HepG2 (cell line): Measurements from ENCODE around the gene ARIH2. TPM values are rescaled to one million over a fixed set of nuclear protein-coding genes. Genes with fewer than 3 reads are reported as not detected.

ENCODE experiments used
- ATAC-seq: fragments of 200-7000 bp; cut with Tn5 transposase; 3 replicates; pipeline ENCODE4 v1.9.1; 2020; ENCODE audit warnings: mild to moderate bottlenecking, moderate library complexity
- BruUV-seq: library from RNA; stranded (reverse); fragments of 400-500 nt; replicated peaks from 2 replicates; lab custom pipeline; 2021; lab: Mats Ljungman, UMichigan
- CTCF ChIA-PET: fragments of 300-600 bp; formaldehyde crosslinking; extraction: SDS; loops from one replicate; lab custom pipeline; 2021; ENCODE audit warnings: low total read pairs, inconsistent platforms, low intra/inter-chr PET ratio; lab: Yijun Ruan, JAX
- POLR2A ChIA-PET: fragments of 350-600 bp; sonication (Branson Sonifier 250); formaldehyde crosslinking; loops from one replicate; lab custom pipeline; 2020; ENCODE audit warnings: antibody characterized with exemption, inconsistent platforms; lab: Yijun Ruan, JAX
- DNase-seq: peaks from one replicate; pipeline ENCODE4 v3.0.0-alpha.2; 2015; ENCODE audit warnings: low spot score
- FAIRE-seq: peaks from 3 replicates; lab custom pipeline; 2011; peaks lifted over from hg19 to GRCh38; lab: Jason Lieb, UNC
- H2AFZ ChIP-seq: one replicate; pipeline ENCODE4 v1.6.1; 2011; ENCODE audit warnings: low read length, inconsistent platforms
- H3K27ac ChIP-seq: fragments of 300-600 bp; 3 replicates; pipeline ENCODE4 v1.8.0; 2011; ENCODE audit warnings: mixed run types, mild to moderate bottlenecking, mixed read lengths, low read length, inconsistent platforms; ENCODE audit not compliant: insufficient read depth; ENCODE audit errors: extremely low read length
- H3K27me3 ChIP-seq, 2 experiments: fragments of 200-600 bp in 1 of 2; 2 replicates in 1 of 2; 3 replicates in 1 of 2; pipeline versions ENCODE4 v1.6.0 to v1.8.0; 2011; ENCODE audit warnings: low read length in 2 of 2, mild to moderate bottlenecking in 2 of 2, moderate library complexity in 2 of 2, inconsistent platforms in 1 of 2; ENCODE audit not compliant: insufficient read depth in 2 of 2, control insufficient read depth in 1 of 2
- H3K36me3 ChIP-seq, 2 experiments: fragments of 200-600 bp in 1 of 2; replicated peaks in 1 of 2; 2 replicates in 1 of 2; 3 replicates in 1 of 2; pipeline versions ENCODE4 v1.5.1 to v1.8.0; 2011; ENCODE audit warnings: low read length in 2 of 2, inconsistent platforms in 1 of 2; ENCODE audit not compliant: insufficient read depth in 2 of 2, control insufficient read depth in 1 of 2
- H3K4me1 ChIP-seq: 2 replicates; pipeline ENCODE4 v1.5.1; 2012; ENCODE audit warnings: low read length, inconsistent platforms; ENCODE audit not compliant: insufficient read depth
- H3K4me2 ChIP-seq: 2 replicates; pipeline ENCODE4 v1.6.0; 2011; ENCODE audit warnings: low read depth, low read length, inconsistent platforms
- H3K4me3 ChIP-seq, 3 experiments: fragments of 200-600 bp in 1 of 3; sonication (generic), shearing (Covaris generic) in 1 of 3; replicated peaks in 1 of 3; 2 replicates each; pipeline ENCODE4 v1.5.1; 2011 to 2016; ENCODE audit warnings: low read length in 3 of 3, inconsistent platforms in 2 of 3, low read depth in 2 of 3, mild to moderate bottlenecking in 2 of 3, control low read depth in 1 of 3, mixed read lengths in 1 of 3; ENCODE audit not compliant: insufficient read depth in 1 of 3
- H3K79me2 ChIP-seq: one replicate; pipeline ENCODE4 v1.6.1; 2011; ENCODE audit warnings: low read length, inconsistent platforms; ENCODE audit not compliant: insufficient read depth
- H3K9ac ChIP-seq: 2 replicates; pipeline ENCODE4 v1.6.0; 2011; ENCODE audit warnings: mild to moderate bottlenecking, low read depth, low read length, inconsistent platforms; ENCODE audit not compliant: insufficient read depth
- H3K9me3 ChIP-seq: 2 replicates; pipeline ENCODE4 v1.5.1; 2012; ENCODE audit warnings: mild to moderate bottlenecking, low read length
- H4K20me1 ChIP-seq: 2 replicates; pipeline ENCODE4 v1.6.0; 2011; ENCODE audit warnings: inconsistent platforms, mild to moderate bottlenecking, low read length, moderate library complexity; ENCODE audit not compliant: insufficient read depth
- CREB1 ChIP-seq, 2 experiments: fragments of 450-650 bp in 1 of 2; IDR thresholded peaks; 2 replicates each; pipeline ENCODE4 v1.6.1; 2016 to 2017; ENCODE audit warnings: control low read depth in 1 of 2, mild to moderate bottlenecking in 1 of 2, missing compliant biosample characterization in 1 of 2, missing genetic modification characterization in 1 of 2
- DR1 ChIP-seq: sonication (generic); formaldehyde crosslinking; IDR thresholded peaks from 2 replicates; pipeline ENCODE4 v1.8.0; 2021; ENCODE audit warnings: mild to moderate bottlenecking, missing genetic modification reagents, inconsistent platforms
- ELF3 ChIP-seq: IDR thresholded peaks from 2 replicates; pipeline ENCODE4 v1.6.1; 2016; ENCODE audit warnings: missing genetic modification reagents, missing compliant biosample characterization
- FOXA3 ChIP-seq: IDR thresholded peaks from 2 replicates; pipeline ENCODE4 v1.6.1; 2016; ENCODE audit warnings: missing genetic modification reagents, missing compliant biosample characterization
- NCOA5 ChIP-seq: sonication (generic); formaldehyde crosslinking; IDR thresholded peaks from 2 replicates; pipeline ENCODE4 v1.4.0; 2020; ENCODE audit warnings: missing genetic modification reagents
- POGK ChIP-seq: sonication (generic); formaldehyde crosslinking; conservative IDR thresholded peaks from 2 replicates; pipeline ENCODE4 v1.8.0; 2022; ENCODE audit warnings: mild to moderate bottlenecking, moderate library complexity, missing genetic modification reagents
- POLR2A ChIP-seq, 2 experiments: IDR thresholded peaks; 2 replicates each; pipeline ENCODE4 v1.6.1; 2011; ENCODE audit warnings: low read depth in 2 of 2, low read length in 2 of 2, mild to moderate bottlenecking in 1 of 2, moderate library complexity in 1 of 2; ENCODE audit not compliant: insufficient read depth in 1 of 2
- TOE1 ChIP-seq: sonication (generic); formaldehyde crosslinking; IDR thresholded peaks from 2 replicates; pipeline ENCODE4 v1.4.0; 2020; ENCODE audit warnings: mild to moderate bottlenecking, missing genetic modification reagents
- ZNF101 ChIP-seq: sonication (generic); formaldehyde crosslinking; IDR thresholded peaks from 2 replicates; pipeline ENCODE4 v1.4.0; 2020; ENCODE audit warnings: mild to moderate bottlenecking, low read depth, missing genetic modification reagents, borderline replicate concordance
- ZNF180 ChIP-seq: sonication (generic); formaldehyde crosslinking; IDR thresholded peaks from 2 replicates; pipeline ENCODE4 v1.4.0; 2020; ENCODE audit warnings: low read depth, missing genetic modification reagents, borderline replicate concordance
- ZNF232 ChIP-seq: sonication (generic); formaldehyde crosslinking; IDR thresholded peaks from 2 replicates; pipeline ENCODE4 v1.4.0; 2020; ENCODE audit warnings: missing genetic modification reagents, borderline replicate concordance
- ZNF256 ChIP-seq: sonication (generic); formaldehyde crosslinking; conservative IDR thresholded peaks from 2 replicates; pipeline ENCODE4 v1.4.0; 2020; ENCODE audit warnings: missing genetic modification reagents
- ZNF784 ChIP-seq: sonication (generic); formaldehyde crosslinking; IDR thresholded peaks from 2 replicates; pipeline ENCODE4 v1.5.1; 2020; ENCODE audit warnings: missing genetic modification reagents, mild to moderate bottlenecking, borderline replicate concordance
- WGBS: methylation state at CpG from one replicate; pipeline ENCODE4 v1.1.6; 2017; ENCODE audit warnings: low lambda C conversion rate; 5-methylcytosine and 5-hydroxymethylcytosine counted together
- in situ Hi-C: cut with HindIII; loops from 2 replicates; pipeline ENCODE4 v1.10.0; 2017; ENCODE audit warnings: low pct_unique_long_range_greater_than_20kb; ENCODE audit not compliant: extremely low pct_ligation_motif_present
- intact Hi-C: fragments of 100-400 bp; cut with micrococcal nuclease; formaldehyde crosslinking; loops from one replicate; pipeline ENCODE4 v1.10.0; 2022; ENCODE audit not compliant: unreplicated experiment
- polyA plus RNA-seq, 8 experiments: library from polyadenylated mRNA; depleted of rRNA in 3 of 8; stranded (reverse) in 7 of 8; unstranded in 1 of 8; fragments of >200 nt; fragmentation: Illumina TruSeq in 4 of 8; extraction: Trizol in 4 of 8; gene quantifications; 2 replicates each; pipeline versions ENCODE4 v1.2.1 to v1.2.3, GENCODE V29; 2011 to 2016; ENCODE audit warnings: low read depth in 4 of 8, missing spikeins in 1 of 8, mixed read lengths in 1 of 8; ENCODE audit not compliant: insufficient read depth in 1 of 8
- total RNA-seq, 5 experiments: library from RNA; depleted of rRNA; stranded (reverse); fragments of >200 nt; fragmentation: Illumina TruSeq; extraction: Trizol; gene quantifications; 2 replicates each; pipeline ENCODE4 v1.2.3, GENCODE V29; 2016; ENCODE audit warnings: low read depth in 1 of 5

Gene ARIH2
- total and polyA plus RNA-seq, 2 of the 13 experiments (the other 11 are each of a cell fraction or from before 2014, with no cell fraction given), result 64.8 to 83.3 TPM

GRCh38 chr3:48970586-48970985 is 51.9 kb downstream of the ARIH2 start (continued):
- TF ChIP-seq FOXA3 (CRISPR knock-in tag) (no peak), CREB1 (IDR thresholded peaks at IDR 0.05) (no peak), CREB1 (CRISPR knock-in tag; IDR thresholded peaks at IDR 0.05) (no peak), TOE1 (CRISPR knock-in tag) (no peak), POGK (no peak), ZNF101 (CRISPR knock-in tag) (no peak), DR1 (CRISPR knock-in tag) (no peak), POLR2A (IDR thresholded peaks at IDR 0.05; ENCODE audit: insufficient read depth in 1 of 2, low read depth in 2 of 2, low read length in 2 of 2) (no peak)

- in situ Hi-C loops, result no loop called here
Measured at GRCh38 chr3:48974076-48974864, 55.6 kb downstream of the ARIH2 start.

More at GRCh38 chr3:48974076-48974864, 55.6 kb downstream of the ARIH2 start:
- Histone ChIP-seq H3K4me1 (no peaks in the 10 kb centered on the region), H3K79me2 (no peaks in the 10 kb centered on the region), H3K9me3 (no peaks in the 10 kb centered on the region), H3K27ac (no peak overlapping the region), H2AFZ (no peak overlapping the region), H3K36me3 (peaks cover 33 to 81% of the 10 kb centered on the region in 2 experiments), H3K4me3 (no peak overlapping the region), H3K27me3 (no peaks in the 10 kb centered on the region), H4K20me1 (no peaks in the 10 kb centered on the region), H3K4me2 (no peak overlapping the region), H3K9ac (no peak overlapping the region)
- no TSS peak for BruUV-seq
- intact Hi-C loops, result no loop called here
- DNase-seq (no peak), ATAC-seq (no peak), FAIRE-seq (no peak)
- TF ChIP-seq ZNF784 (CRISPR knock-in tag) (no peak), ZNF232 (CRISPR knock-in tag) (no peak), ELF3 (CRISPR knock-in tag) (no peak), ZNF180 (CRISPR knock-in tag) (no peak), NCOA5 (CRISPR knock-in tag) (no peak), ZNF256 (CRISPR knock-in tag) (no peak)
- WGBS, result 97% methylated on average over 9 of the region's 10 CpGs
- CTCF ChIA-PET, result no interaction called here
- POLR2A ChIA-PET, result no interaction called here
